CD4-positive, alpha-beta T cell treated with Interleukin-17A for 1 hour (primary cell): ENCODE measurements around the gene ANKRD65.
"Not testable (repeated sequence)": the region's sequence is repeated elsewhere in the genome, so short reads cannot be mapped to it uniquely, and the experiment has no call there.

Source experiments
- DNase-seq: peaks from one replicate; pipeline ENCODE4 v3.0.0-alpha.2; 2020

ANKRD65 gene

DNA sequence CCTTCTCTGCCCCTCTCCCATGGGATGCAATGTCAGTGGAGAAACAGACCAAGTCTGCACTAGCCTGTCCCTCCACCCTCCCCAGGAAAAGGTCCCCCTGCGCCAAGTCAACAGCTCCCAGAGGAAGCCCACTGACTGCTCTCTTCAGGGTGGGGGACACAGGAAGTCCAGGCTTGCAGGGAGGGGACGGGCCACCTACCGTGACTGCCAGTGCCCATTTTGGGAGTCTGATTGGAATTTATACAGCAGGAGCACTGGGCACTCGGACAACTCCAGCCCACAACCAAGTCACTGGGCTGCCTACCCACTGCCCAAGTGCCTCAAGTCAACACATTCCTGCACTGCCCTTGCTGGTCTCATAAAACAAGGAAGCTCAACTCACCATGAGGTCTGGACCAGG is 28.1 kb downstream of the ANKRD65 start:
- DNase-seq, result no peak

DNA sequence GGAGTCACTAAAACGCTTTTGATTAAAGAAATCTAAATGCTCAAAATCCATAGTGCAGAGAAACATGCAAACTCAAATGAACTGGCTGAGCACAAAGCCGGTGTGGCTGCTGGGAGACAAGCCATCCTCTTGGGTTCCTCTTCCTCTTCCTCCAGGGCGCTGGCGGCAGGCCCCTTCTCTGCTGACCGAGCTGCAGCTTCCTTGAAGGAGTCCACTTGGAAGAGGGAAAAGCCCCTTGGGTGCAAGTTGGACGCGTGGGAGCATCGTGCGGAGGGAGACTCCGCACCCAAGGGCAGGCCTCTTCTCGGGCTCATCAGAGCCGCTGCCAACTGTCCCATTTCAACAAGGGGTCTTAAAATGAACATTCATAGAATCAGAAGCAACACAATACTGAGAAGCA is 29.9 kb downstream of the ANKRD65 start:
- DNase-seq, result no peak

DNA sequence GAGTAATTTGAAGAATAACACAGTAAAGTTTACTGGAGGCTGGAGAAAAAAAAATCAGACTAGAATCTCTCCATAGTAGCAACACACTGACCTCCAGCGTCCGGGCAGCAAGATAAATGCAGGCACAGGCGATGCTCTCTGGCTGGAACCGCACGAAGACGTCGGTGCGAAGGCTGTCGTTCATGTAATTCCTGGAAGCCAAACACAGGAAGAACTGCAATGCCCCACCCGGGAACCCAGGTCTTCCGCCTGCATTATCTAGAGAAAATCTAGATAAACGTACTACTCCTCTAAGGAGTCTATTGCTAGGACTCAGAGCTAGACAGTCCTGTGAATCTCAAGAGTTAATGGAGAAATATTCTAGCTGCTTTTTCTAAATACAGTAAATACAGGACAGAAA is 30.4 kb downstream of the ANKRD65 start:
- DNase-seq, result no peak

DNA sequence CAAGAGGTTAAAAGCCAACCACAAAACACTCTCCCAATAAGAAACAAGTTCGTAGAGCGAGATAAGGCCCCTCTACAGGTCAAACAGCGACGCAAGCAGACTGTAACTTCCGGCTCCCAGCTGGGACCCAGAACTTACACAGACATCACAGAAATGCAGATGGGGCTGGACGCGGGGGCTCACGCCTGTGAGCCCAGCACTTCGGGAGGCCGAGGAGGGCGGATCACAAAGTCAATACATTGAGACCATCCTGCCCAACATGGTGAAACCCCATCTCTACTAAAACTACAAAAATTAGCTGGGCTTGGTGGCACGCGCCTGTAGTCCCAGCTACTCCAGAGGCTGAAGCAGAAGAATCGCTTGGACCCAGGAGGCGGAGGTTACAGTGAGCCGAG is 33.0 kb downstream of the ANKRD65 start:
- DNase-seq, result no peak

DNA sequence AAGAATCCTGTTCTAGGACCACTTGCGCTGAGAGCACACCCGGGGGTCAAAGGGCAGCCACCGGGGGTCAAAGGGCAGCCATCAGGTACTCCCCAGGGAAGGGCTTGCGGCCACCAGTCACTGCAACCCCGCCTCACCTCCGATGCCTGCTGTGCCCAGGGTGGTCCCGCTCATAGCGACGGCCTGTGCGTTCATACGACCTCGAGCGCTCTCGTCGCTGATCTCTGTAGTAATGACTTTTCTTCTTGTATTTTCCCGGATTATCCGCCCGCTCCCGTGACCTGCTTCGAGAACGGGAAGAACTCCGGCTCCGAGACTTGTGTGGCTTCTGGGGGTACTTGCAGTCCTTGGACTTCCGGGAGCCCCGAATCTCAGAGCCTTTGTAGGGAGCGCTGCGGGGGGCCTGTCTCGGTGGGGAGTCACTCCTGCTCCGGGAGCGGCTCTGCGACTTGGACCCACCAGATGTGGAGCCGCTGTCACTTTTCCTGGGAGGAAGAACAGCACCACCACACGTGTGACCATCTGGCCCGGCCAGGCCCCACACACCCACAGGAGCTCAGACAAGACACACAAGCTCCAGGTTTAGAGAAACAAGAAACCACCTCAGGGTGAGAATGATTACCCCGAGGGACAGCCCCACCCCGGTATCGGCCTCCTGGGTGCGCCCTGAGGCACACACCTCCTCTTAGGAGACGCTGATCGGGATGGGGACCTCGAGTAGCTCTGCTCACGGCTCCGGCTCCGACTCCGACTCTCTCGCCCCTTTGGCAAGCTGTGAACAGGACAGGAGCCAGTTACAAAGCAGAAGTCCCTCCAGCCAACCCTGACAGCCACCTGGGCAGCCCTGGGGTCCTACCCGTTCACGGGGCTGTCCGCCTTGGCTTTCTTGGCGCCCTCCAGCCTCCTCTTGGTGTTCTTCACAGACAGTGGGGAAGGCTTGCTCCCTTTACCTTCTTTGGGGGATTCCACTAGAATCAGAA is 33.7 kb downstream of the ANKRD65 start:
- DNase-seq, result no peak

DNA sequence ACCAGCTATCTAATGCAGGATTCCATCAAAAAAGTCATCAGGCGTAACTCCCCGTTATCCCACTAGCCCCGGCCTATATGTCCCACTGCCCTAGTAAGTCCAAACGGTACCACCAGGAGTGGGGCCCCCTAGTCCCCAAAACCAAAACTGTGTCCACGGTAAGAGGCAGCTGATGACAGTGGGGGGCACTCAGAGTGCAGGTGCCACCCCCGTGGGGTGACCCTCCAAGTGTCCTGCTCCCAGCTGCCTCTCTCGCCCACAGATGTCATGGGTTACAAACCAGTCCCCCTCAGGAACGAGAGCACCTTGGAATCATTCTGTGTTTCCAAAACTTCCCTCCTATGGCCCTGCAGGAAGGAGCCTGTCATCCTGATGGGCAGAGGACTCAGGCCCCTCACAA is 35.1 kb downstream of the ANKRD65 start:
- DNase-seq, result no peak

DNA sequence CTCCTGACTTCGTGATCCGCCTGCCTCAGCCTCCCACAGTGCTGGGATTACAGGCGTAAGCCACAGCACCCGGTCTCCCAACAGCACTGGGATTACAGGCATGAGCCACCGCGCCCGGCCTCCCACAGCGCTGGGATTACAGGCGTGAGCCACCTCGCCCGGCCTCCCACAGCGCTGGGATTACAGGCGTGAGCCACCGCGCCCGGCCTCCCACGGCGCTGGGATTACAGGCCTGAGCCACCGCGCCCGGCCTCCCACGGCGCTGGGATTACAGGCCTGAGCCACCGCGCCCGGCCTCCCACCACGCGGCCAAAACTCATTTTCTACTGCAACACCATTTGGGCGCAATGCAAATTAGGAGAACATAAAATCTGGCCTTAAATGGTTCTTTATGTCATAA is 35.7 kb downstream of the ANKRD65 start:
- DNase-seq, result not testable (repeated sequence)

DNA sequence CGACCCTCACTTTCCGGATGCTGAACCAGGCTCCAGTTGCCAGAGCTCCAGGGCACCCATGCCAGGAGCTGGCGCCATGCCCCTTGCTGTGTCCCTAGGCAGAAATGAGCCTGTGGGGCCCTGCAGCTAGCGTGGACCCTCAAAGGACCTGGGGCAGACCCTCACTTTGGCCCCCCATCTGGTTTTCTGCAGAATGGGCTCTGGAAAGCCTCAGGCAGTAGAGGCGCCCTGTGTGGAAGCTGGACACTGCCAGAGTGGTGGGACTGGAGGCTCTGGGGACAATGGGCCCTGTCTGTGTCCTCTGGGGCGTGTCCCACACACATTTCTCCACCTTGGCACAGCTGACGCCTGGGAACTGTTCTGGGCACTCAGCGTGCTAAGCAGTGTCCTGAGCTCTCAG is 39.8 kb downstream of the ANKRD65 start:
- DNase-seq, result no peak

DNA sequence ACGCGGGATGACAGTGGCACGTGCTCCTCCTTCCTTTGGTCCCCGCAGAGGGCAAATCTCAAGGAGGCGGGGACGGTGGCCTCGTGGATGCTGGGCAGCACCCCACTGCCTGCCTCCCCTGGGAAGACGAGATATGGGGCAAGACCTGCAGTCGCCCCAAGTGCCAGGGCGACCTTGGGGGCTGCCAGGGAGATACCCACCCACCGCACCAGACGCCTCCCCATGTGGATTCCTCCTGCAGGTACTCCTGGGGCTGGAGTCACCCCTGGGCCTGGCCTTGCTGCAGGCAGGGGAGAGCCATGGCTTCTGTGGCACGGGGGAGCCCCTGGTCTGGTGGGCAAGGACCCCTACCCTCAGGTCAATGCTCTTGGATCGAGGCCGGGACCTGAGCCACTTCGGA is 40.2 kb downstream of the ANKRD65 start:
- DNase-seq, result no peak

DNA sequence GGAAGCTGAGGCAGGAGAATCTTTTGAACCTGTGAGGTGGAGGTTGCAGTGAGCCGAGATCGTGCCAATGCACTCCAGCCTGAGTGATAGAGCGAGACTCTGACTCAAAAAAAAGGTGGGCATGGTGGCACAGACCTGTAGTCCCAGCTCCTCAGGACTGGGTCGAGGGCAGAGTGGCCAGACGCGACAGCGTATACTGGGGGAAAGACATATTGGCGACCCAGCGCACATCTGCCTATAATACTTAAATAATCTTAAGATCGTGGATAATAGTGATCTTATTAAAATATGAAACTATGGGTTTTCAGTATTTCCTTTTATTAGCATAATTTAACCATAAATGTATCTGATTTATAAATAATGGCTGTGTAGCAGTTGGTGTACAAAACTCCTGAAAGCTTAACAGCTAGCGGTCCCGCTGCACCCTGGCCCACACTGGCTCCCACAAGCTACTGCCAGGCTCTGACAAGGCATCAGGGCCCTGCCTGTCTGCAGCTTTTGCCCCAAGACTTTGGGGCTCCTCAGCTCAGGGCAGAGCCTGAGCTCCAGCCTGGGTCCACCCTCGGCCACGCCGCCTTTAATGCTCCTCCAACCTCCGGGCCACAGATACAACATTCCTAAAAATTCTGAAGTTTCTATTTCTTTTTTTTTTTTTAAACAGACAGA is 43.4 kb downstream of the ANKRD65 start:
- DNase-seq, result no peak

DNA sequence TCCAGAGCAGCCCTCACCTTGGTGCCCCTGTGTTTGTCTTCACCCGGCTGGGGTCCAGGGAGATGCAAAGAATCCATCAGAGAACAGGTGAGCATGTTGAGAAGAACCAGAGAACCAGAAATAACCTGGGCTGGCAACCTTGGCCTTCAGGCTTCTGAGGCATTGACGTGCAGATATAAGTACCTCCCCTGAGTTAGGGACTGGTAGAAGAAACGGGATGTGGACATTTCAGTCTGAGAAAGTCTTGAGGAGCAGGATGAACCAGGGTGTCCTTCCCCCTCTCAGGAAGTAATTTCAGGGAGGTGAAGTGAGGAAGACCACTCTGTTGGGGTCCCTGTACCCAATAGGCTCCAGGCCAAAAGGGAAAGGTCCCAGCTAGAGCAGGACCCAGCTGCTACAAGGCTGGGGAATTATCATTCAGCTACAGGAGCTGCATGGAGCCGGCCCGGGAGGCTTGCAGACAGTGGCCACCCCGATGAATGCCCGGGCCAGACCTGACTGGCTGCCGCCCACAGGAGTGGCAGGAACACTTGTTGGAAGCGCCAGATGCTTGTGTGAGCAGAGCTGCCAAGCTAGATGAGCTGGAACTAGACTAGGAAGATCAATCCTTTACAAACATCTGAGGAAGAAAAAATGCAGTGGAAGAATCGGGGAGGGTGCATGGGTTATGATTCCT is 44.4 kb downstream of the ANKRD65 start:
- no peak for DNase-seq

DNA sequence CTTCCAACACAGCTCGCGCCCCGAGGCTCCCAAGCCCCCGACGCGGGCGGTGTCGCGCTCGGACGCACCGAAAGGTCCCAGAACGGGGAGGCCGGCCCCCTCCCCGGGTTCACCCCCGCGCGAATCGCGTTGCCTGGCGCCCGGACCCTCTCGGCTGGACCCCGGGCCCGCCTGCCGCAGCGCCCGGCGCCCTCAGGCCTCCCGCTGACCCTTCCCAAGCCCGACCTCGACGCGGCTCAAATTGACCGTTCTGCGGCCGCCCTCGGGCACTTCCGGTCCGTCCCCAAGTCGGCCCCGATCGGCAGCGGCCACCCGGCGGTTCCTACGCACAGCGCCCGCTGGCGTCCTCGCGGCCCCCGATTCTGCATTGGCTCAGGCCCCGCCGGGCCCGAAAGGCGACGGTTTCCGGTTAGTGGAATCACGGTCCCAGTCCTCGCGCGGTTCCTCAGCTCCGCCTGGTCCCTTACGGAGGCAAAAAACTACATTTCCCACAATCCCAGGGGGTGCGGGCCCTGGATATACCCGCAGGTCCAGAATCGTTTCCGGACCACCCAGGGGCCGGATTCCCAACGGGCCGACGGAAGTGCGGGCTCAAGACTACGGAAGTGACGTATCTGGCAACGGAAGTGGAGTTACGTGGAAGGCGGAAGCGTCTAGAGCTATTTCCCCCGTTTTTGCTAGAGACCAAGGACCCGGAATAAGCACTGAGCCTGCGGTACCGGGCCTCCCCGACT is 46.0 kb downstream of the ANKRD65 start, which contains the start of gene AURKAIP1:
Gene AURKAIP1, minus strand, starts transcription at position 279 of the 734 bp plus-strand sequence. CDS start 451 bp downstream, outside the sequence.
- DNase-seq, result peak; percentile 99

DNA sequence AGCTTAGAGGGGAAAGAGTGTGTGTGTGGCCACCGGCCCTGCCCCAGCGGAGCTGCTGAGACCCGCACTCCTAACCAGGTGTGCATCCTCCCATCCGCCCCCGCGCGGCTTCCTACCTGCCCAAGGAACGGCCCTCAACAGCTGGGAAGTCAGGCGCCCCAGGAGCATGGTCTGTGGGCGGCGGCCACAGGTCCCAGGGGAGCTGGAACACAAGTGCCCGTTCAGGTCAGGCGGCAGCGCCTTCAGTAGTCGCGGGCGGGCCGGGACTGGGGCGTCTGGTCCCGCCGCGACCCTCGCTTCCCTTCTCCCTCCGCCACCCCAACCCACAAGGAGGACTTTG is 46.5 kb downstream of the ANKRD65 start:
- no peak for DNase-seq

DNA sequence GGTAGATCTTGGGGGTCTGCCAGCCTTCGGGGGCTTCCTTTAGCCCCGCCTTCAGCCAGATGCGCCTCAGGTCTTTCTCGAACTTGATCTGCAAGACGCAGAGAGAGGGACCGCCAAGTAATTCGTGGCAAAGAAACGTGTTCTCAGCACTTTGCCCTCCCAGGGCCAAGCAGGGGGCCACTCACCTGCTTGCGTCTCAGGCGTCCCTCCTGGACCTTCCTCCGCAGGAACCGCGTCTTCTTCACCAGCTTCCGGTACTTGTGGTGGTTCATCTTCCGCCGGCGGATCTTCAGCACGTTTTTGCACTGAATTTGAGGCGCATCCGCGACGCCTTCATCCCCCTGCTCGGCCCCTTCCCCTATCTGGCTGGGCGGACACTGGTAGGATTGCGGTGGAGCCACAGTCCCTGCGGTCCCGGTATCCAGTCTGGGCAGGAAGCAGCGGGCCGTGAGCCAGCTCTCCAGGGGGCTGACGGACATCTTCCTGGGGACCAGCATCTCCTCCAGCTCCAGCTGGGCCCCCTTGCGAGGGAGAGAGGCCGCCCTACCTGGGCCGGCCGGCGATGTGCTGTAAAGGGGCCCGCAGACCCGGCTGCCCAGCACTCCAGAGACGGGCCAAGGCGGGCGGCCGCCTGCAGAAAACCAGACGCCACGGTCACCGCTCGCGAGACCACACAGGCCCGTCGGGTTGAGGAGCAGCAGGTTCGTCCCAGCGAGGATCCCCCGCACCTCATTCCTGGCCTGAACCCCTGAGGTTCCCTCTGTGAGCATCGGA is 47.1 kb downstream of the ANKRD65 start:
- no peak for DNase-seq

DNA sequence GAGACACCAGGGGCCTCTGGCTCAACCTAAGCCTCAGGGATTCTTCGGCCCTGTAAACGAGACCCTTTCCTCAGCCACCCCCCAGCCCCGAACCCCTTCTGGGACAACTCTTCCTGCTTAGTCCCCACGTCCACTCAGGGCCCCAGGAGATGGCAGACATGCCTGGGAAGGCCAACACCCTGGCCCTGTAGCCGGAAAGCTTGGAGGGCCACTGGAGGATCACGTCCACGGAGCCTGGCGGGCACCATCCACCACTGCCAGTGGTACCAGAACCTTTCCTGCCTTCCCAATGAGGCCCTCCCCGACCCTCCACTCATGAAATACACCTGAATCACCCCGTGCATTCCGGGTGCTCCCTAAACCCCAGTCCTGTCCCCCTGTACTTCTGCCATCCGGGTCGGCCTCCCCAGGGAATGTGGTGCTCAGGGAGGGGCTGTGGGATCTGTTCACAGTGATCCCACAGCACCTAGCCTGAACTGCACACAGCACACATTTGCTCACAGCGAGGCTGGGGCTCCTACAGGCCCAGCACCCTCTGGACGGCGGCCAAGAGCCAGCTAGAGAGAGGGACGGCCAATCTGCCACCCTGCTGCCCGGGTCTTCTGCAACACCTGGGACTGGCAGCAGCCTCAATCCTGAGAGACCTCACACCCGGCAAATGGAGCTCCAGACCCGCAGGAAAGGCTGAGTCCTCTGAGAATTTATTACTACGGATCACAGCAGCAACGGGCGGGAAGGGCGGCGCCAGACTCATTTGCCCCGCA is 47.8 kb downstream of the ANKRD65 start:
- no peak for DNase-seq

DNA sequence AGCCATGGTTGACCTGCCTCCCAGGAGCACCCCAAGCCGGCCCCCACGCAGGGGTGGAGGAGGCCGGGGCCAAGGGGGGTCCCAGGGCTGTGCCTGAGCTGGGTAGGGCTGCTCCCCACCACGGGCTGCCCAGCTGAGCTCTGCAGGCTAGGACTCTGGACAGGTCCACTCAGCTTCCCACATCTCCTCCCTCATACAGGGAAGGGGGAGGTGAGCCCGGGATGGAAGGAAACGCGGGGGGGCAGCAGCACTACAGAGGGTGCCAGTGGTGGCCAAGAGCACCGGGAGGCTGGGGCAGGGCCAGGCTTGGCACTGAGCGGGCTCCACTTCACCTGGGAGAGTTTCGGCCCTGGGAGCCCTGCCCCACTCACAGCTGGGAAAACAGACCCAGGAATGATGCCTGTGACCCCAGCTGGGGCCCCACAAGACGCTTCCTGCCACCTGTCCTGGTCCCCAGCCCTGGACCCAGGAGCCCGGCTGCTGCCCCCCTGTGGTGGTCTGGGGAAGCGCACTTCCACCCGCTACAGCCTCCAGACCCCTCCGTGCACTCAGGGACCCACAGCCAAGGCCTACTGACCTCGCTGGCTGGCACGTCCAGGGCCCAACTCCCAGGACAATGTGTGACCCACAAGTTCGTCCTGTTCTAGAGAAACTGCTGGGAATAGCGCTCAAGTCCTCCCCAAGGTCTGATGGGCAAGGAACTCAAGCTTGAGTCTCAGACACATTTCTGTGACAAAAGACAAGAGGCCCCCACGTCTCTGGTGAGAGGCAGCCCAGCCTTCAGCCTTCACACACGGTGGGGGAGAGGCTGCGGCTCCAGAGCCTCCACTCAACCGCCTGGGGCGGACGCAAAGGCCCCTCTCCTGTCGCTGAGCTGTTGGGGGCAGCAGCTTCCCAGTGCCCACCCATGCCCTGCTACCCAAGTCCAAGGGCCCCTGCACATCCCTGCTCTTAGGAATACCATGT is 49.0 kb downstream of the ANKRD65 start:
- DNase-seq, result peak; percentile 80

DNA sequence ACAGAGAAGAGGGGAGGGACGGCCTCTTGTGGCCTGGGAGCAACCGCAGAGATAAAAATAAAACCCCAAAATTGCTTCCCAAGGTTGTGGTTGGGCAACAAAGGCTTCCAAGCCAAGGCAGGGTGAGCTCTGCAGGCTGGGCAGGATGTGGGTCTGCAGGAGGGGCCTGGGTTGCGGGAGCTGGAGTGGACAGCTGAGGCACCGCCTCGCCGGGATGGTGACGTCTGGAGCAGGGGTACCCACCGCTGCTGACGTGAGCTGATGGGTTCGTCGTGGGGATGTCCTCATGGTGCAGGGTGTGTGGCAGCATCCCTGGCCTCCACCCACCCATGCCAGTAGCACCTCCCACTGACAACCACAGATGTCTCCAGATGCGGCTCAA is 49.7 kb downstream of the ANKRD65 start:
- DNase-seq, result peak; percentile 89

DNA sequence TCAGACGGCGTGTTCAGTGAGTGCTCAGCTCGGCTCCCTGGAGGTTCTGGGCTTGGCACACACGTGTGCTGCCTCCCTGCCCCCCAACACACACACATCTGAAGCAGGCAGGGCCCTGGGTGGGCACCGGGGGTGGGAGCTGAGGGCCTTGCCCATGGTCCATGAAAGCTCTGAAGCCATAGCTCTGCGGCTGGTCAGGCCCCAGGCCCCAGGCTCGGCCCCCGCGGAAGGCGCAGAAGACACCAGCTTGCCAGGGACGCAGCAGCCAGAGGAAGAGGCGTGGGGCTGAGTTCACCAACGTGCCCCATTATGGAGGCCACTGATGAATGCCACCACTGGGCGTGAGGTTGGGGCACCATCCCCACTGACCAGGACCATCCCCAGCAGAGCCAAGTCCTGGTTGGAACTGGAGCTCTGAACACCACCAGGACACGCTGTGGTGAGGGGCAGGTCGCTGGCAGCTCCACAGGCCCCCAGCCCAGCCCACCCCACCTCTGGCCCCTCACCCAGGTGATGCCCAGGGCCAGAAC is 50.2 kb downstream of the ANKRD65 start:
- DNase-seq, result no peak

DNA sequence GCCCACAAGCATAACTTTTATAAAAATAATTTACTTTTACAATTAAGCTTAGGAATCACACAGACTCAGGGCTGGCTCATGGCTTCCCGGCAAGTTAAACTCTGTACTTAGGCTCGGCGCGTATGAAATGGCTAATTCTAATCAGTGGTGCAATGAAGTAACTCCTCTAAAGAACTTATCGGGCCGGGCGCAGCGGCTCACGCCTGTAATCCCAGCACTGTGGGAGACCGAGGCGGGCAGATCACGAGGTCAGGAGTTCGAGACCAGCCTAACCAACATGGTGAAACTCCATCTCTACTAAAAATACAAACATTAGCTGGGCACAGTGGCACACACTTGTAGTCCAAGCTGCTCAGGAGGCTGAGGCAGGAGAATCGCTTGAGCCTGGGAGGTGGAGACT is 51.0 kb downstream of the ANKRD65 start:
- DNase-seq, result not testable (repeated sequence)
